Cardiac atrium fibroblast (primary cell): Measurements from ENCODE around the gene QARS1. TPM values are rescaled to one million over a fixed set of nuclear protein-coding genes. Genes with fewer than 3 reads are reported as not detected.

Experiments
- total RNA-seq: library from RNA; depleted of rRNA; stranded (reverse); fragments of >200 nt; gene quantifications from 2 replicates; pipeline ENCODE4 v1.2.3, GENCODE V29; 2015

Gene QARS1
- 270 and 287 TPM in 2 replicates for total RNA-seq

GRCh38 chr3:49104427-49105291 is at the start of gene QARS1:
Gene QARS1, minus strand, starts transcription at chr3:49104757. Its CDS starts 24 bp downstream, at chr3:49104733.

GRCh38 chr3:49132437-49133225 is 28.1 kb upstream of the QARS1 start, which contains the start of gene LAMB2:
Gene LAMB2, minus strand, starts transcription at chr3:49133050. Its CDS starts 183 bp downstream, at chr3:49132867.

GRCh38 chr3:49120438-49121131 is 16.0 kb upstream of the QARS1 start, which contains the start of gene USP19:
Gene USP19, minus strand, starts transcription at chr3:49120823. Its CDS starts 1,678 bp downstream, at chr3:49119145.

GRCh38 chr3:49093853-49094767 is 10.4 kb downstream of the QARS1 start, which contains the start of gene QRICH1:
Gene QRICH1, minus strand, starts transcription at chr3:49094071. Its CDS starts 17,054 bp downstream, at chr3:49077017.

Other genes with a start within 250 kb of the QARS1 start
- gene SLC25A20, start 205.9 kb downstream of the QARS1 start, total RNA-seq = 23.8 and 34.0 TPM in 2 replicates
- 33.2 and 77.3 TPM in 2 replicates for gene ARIH2, start 185.9 kb downstream of the QARS1 start, total RNA-seq
- gene P4HTM, start 114.5 kb downstream of the QARS1 start, total RNA-seq = 22.6 and 26.2 TPM in 2 replicates
- gene WDR6, start 97.4 kb downstream of the QARS1 start, total RNA-seq = 63.9 and 67.6 TPM in 2 replicates
- gene DALRD3, start 86.2 kb downstream of the QARS1 start, total RNA-seq = 35.2 and 41.3 TPM in 2 replicates
- gene NDUFAF3, start 82.6 kb downstream of the QARS1 start, total RNA-seq = 125 and 151 TPM in 2 replicates
- 205 and 213 TPM in 2 replicates for gene IMPDH2, start 75.4 kb downstream of the QARS1 start, total RNA-seq
- 50.5 and 71.3 TPM in 2 replicates for gene QRICH1, start 10.7 kb downstream of the QARS1 start, total RNA-seq
- 33.8 and 55.2 TPM in 2 replicates for gene USP19, start 16.1 kb upstream of the QARS1 start, total RNA-seq
- 356 and 396 TPM in 2 replicates for gene LAMB2, start 28.3 kb upstream of the QARS1 start, total RNA-seq
- gene CCDC71, start 61.6 kb upstream of the QARS1 start, total RNA-seq = 35.6 and 36.6 TPM in 2 replicates
- gene KLHDC8B, start 66.8 kb upstream of the QARS1 start, total RNA-seq = 17.3 and 30.1 TPM in 2 replicates
- 0.36 and 0.65 TPM in 2 replicates for gene C3orf62, start 172.5 kb upstream of the QARS1 start, total RNA-seq
- 6.0 and 8.8 TPM in 2 replicates for gene USP4, start 235.3 kb upstream of the QARS1 start, total RNA-seq